ENCODE results near the gene ZNRD2.

DNA sequence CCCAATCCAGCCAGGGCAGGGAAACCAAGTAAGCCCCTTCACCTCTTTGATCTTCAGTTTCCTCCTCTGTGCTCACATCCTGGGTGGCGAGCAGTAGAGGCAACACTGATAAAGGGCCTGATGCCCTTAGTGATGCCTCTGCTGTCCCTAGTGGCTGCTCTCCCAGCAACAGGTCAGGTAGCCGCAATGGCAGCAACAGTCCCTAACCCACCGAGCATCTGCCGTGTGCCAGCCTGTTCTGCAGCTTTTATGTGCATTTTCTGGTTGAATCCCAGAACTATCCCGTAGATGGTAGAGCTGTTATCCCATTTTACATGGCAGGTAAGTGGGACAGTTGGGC, 40.1 kb upstream of the ZNRD2 start:
- TF ChIP-seq POLR2A (IDR thresholded peaks at IDR 0.05): no peak
- TF ChIP-seq, protein P1, sequence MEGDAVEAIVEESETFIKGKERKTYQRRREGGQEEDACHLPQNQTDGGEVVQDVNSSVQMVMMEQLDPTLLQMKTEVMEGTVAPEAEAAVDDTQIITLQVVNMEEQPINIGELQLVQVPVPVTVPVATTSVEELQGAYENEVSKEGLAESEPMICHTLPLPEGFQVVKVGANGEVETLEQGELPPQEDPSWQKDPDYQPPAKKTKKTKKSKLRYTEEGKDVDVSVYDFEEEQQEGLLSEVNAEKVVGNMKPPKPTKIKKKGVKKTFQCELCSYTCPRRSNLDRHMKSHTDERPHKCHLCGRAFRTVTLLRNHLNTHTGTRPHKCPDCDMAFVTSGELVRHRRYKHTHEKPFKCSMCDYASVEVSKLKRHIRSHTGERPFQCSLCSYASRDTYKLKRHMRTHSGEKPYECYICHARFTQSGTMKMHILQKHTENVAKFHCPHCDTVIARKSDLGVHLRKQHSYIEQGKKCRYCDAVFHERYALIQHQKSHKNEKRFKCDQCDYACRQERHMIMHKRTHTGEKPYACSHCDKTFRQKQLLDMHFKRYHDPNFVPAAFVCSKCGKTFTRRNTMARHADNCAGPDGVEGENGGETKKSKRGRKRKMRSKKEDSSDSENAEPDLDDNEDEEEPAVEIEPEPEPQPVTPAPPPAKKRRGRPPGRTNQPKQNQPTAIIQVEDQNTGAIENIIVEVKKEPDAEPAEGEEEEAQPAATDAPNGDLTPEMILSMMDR (IDR thresholded peaks at IDR 0.05): no peak

All from vagina (tissue), 2 donors.